Sigmoid colon (tissue), 7 donors: ENCODE results near the gene HOXB8. TPM values are rescaled to one million over a fixed set of nuclear protein-coding genes. Genes with fewer than 3 reads are reported as not detected.

Experiments
- DNase-seq: peaks from one replicate; pipeline ENCODE4 v3.0.0-alpha.2; 2019
- H3K27ac ChIP-seq, 4 donors: fragments of 200-600 bp; sonication (generic); one replicate each; pipeline ENCODE4 v1.5.1; 2016 to 2019; ENCODE audit warnings: mild to moderate bottlenecking in 1 of 4
- H3K27me3 ChIP-seq, 3 donors: fragments of 200-600 bp; sonication (generic); one replicate each; pipeline ENCODE4 v1.5.1; 2019; ENCODE audit warnings: mild to moderate bottlenecking in 1 of 3
- H3K36me3 ChIP-seq, 4 donors: fragments of 200-600 bp; sonication (generic); one replicate each; pipeline ENCODE4 v1.5.1; 2016 to 2019
- H3K4me1 ChIP-seq, 4 donors: fragments of 200-600 bp; sonication (generic); one replicate each; pipeline ENCODE4 v1.5.1; 2017 to 2019
- H3K4me3 ChIP-seq, 4 donors: fragments of 200-600 bp; sonication (generic); one replicate each; pipeline ENCODE4 v1.5.1; 2017 to 2019; ENCODE audit warnings: mild to moderate bottlenecking in 2 of 4, moderate library complexity in 1 of 4
- H3K9me3 ChIP-seq, 4 donors: fragments of 200-600 bp in 3 of 4; sonication (generic) in 3 of 4; one replicate each; pipeline versions ENCODE4 v1.5.1 to v1.6.1; 2013 to 2019
- EP300 ChIP-seq, 4 donors: sonication (generic); formaldehyde crosslinking; IDR thresholded peaks; one replicate each; pipeline ENCODE4 v1.6.1; 2017; ENCODE audit warnings: antibody characterized with exemption in 4 of 4
- POLR2A ChIP-seq, 2 donors: fragments of 450-650 bp; IDR thresholded peaks; one replicate each; pipeline ENCODE4 v1.6.1; 2016; ENCODE audit warnings: antibody characterized with exemption in 2 of 2, mild to moderate bottlenecking in 2 of 2, moderate library complexity in 2 of 2
- POLR2AphosphoS5 ChIP-seq, 4 donors: sonication (generic); formaldehyde crosslinking; IDR thresholded peaks; one replicate each; pipeline ENCODE4 v1.6.1; 2017; ENCODE audit warnings: antibody characterized with exemption in 4 of 4
- WGBS, 2 donors: extraction: QIAGEN DNeasy Blood & Tissue Kit; methylation state at CpG; one replicate each; pipeline ENCODE4 v1.1.7; 2013; 5-methylcytosine and 5-hydroxymethylcytosine counted together
- intact Hi-C: fragments of 100-400 bp; cut with DNase I; formaldehyde crosslinking; loops from one replicate; pipeline ENCODE4 v1.15.1; 2023
- polyA plus RNA-seq, 3 donors: library from polyadenylated mRNA; stranded (reverse); fragments of 200-250 nt; gene quantifications; one replicate each; pipeline ENCODE4 v1.2.3, GENCODE V29; 2013
- small RNA-seq, 3 donors: library from RNA; depleted of rRNA; stranded (forward); fragments of <200 nt; gene quantifications; one replicate each; pipeline ENCODE3, GENCODE V24; 2016
- total RNA-seq, 4 donors: library from RNA; depleted of rRNA; stranded (reverse); fragments of >200 nt; gene quantifications; one replicate each; pipeline ENCODE4 v1.1.0, GENCODE V29; 2016
- TF ChIP-seq, protein P1 (sequence below), 4 experiments: fragments of 450-650 bp in 3 of 4; fragments of 200-600 bp in 1 of 4; IDR thresholded peaks; one replicate each; pipeline ENCODE4 v1.5.1; 2016 to 2019; ENCODE audit warnings: antibody characterized with exemption in 4 of 4, mild to moderate bottlenecking in 3 of 4, moderate library complexity in 2 of 4
- donor health status: healthy with polysubstance abuse.
- donor health status: Bipolar disorder and iron deficiency.
- donor health status: healthy.

Gene HOXB8
- total and polyA plus RNA-seq, 7 donors, result 0.68 to 3.4 (median 2.2) TPM; not detected in 3

GRCh38 chr17:48562934-48563333 lies 52.2 kb downstream of the HOXB8 start:
- no peak for DNase-seq
- no peaks in the 10 kb centered on the region for H3K27me3 ChIP-seq
- intact Hi-C loops, result no loop called here
- TF ChIP-seq, protein P1, sequence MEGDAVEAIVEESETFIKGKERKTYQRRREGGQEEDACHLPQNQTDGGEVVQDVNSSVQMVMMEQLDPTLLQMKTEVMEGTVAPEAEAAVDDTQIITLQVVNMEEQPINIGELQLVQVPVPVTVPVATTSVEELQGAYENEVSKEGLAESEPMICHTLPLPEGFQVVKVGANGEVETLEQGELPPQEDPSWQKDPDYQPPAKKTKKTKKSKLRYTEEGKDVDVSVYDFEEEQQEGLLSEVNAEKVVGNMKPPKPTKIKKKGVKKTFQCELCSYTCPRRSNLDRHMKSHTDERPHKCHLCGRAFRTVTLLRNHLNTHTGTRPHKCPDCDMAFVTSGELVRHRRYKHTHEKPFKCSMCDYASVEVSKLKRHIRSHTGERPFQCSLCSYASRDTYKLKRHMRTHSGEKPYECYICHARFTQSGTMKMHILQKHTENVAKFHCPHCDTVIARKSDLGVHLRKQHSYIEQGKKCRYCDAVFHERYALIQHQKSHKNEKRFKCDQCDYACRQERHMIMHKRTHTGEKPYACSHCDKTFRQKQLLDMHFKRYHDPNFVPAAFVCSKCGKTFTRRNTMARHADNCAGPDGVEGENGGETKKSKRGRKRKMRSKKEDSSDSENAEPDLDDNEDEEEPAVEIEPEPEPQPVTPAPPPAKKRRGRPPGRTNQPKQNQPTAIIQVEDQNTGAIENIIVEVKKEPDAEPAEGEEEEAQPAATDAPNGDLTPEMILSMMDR (IDR thresholded peaks at IDR 0.05), result no peak
- TF ChIP-seq POLR2A (IDR thresholded peaks at IDR 0.05), result no peak
- TF ChIP-seq EP300 (IDR thresholded peaks at IDR 0.05), result no peak
- TF ChIP-seq POLR2AphosphoS5 (IDR thresholded peaks at IDR 0.05), result no peak
- peaks cover 0 to 100% (median 99%) of the 10 kb centered on the region in 4 donors for H3K4me1 ChIP-seq
- H3K9me3 ChIP-seq, result no peaks in the 10 kb centered on the region
- WGBS, 2 donors, result 83 to 89% methylated on average over 5 of the region's 5 CpGs
- H3K4me3 ChIP-seq, result peak overlapping the region in 2 of 4 donors; percentile 49 to 52
- H3K27ac ChIP-seq, result peak overlapping the region; percentile 94 to 99 (median 96)
- H3K36me3 ChIP-seq, result no peaks in the 10 kb centered on the region

Small RNA genes within 50 kb of the gene (small RNA-seq; reads per million reads assigned to genes)
- 0 to 0.65 (median 0.12) reads per million in 3 donors for gene MIR196A1

Other genes starting within 250 kb of the HOXB8 start
- 1 to 10 TPM in 1 of 4 donors, under 1 TPM in 2, not detected in 1; 0.36 to 1.2 (median 0.41) TPM for gene SKAP1, start 185.1 kb downstream of the HOXB8 start, total RNA-seq
- gene SKAP1, start 185.1 kb downstream of the HOXB8 start, polyA plus RNA-seq, result 10 to 100 TPM in 1 of 3 donors, 1 to 10 TPM in 2; 1.6 to 10.3 (median 1.8) TPM
- under 1 TPM in 1 of 4 donors, not detected in 3; 0.27 TPM for gene HOXB1, start 84.3 kb downstream of the HOXB8 start, total RNA-seq
- gene HOXB1, start 84.3 kb downstream of the HOXB8 start, polyA plus RNA-seq, result under 1 TPM in 2 of 3 donors, not detected in 1; 0.60 to 0.92 TPM
- gene HOXB2, start 70.2 kb downstream of the HOXB8 start, total RNA-seq, result 10 to 100 TPM; 44.9 to 86.1 (median 63.6) TPM
- gene HOXB2, start 70.2 kb downstream of the HOXB8 start, polyA plus RNA-seq, result 1 to 10 TPM; 1.6 to 7.8 (median 3.0) TPM
- gene HOXB4, start 36.9 kb downstream of the HOXB8 start, total RNA-seq, result 1 to 10 TPM; 4.6 to 8.3 (median 5.4) TPM
- gene HOXB4, start 36.9 kb downstream of the HOXB8 start, polyA plus RNA-seq, result 1 to 10 TPM in 2 of 3 donors, under 1 TPM in 1; 0.23 to 2.7 (median 1.2) TPM
- gene HOXB3, start 25.1 kb downstream of the HOXB8 start, total RNA-seq, result 10 to 100 TPM; 25.3 to 64.3 (median 30.1) TPM
- gene HOXB3, start 25.1 kb downstream of the HOXB8 start, polyA plus RNA-seq, result 10 to 100 TPM in 2 of 3 donors, 1 to 10 TPM in 1; 6.2 to 16.7 (median 10.2) TPM
- 1 to 10 TPM; 1.5 to 2.5 (median 2.1) TPM for gene HOXB5, start 21.5 kb downstream of the HOXB8 start, total RNA-seq
- 10 to 100 TPM in 1 of 3 donors, 1 to 10 TPM in 2; 3.2 to 13.9 (median 4.2) TPM for gene HOXB5, start 21.5 kb downstream of the HOXB8 start, polyA plus RNA-seq
- 10 to 100 TPM in 3 of 4 donors, 1 to 10 TPM in 1; 6.7 to 10.5 (median 10.3) TPM for gene HOXB6, start 10.3 kb downstream of the HOXB8 start, total RNA-seq
- 10 to 100 TPM in 2 of 3 donors, 1 to 10 TPM in 1; 6.0 to 28.5 (median 10.2) TPM for gene HOXB6, start 10.3 kb downstream of the HOXB8 start, polyA plus RNA-seq
- 1 to 10 TPM; 1.1 to 6.6 (median 3.4) TPM for gene HOXB7, start 4.3 kb downstream of the HOXB8 start, total RNA-seq
- 10 to 100 TPM; 21.3 to 67.3 (median 43.0) TPM for gene HOXB7, start 4.3 kb downstream of the HOXB8 start, polyA plus RNA-seq
- under 1 TPM in 1 of 4 donors, not detected in 3; 0.28 TPM for gene HOXB9, start 11.1 kb upstream of the HOXB8 start, total RNA-seq
- gene HOXB9, start 11.1 kb upstream of the HOXB8 start, polyA plus RNA-seq, result 10 to 100 TPM; 16.2 to 52.1 (median 19.9) TPM
- 10 to 100 TPM in 1 of 4 donors, 1 to 10 TPM in 1, not detected in 2; 9.1 to 13.5 TPM for gene PRAC1, start 107.2 kb upstream of the HOXB8 start, total RNA-seq
- 100 to 1,000 TPM; 388 to 572 (median 408) TPM for gene PRAC1, start 107.2 kb upstream of the HOXB8 start, polyA plus RNA-seq
- gene PRAC2, start 107.9 kb upstream of the HOXB8 start, total RNA-seq, result 1 to 10 TPM in 1 of 4 donors, not detected in 3; 2.1 TPM
- 10 to 100 TPM in 2 of 3 donors, 1 to 10 TPM in 1; 7.2 to 20.3 (median 17.5) TPM for gene PRAC2, start 107.9 kb upstream of the HOXB8 start, polyA plus RNA-seq
- gene HOXB13, start 113.5 kb upstream of the HOXB8 start, total RNA-seq, result 1 to 10 TPM in 2 of 4 donors, under 1 TPM in 2; 0.36 to 1.5 (median 1.0) TPM
- 10 to 100 TPM; 19.4 to 49.2 (median 26.4) TPM for gene HOXB13, start 113.5 kb upstream of the HOXB8 start, polyA plus RNA-seq
- under 1 TPM in 2 of 4 donors, not detected in 2; under 0.01 to 0.16 TPM for gene TTLL6, start 201.9 kb upstream of the HOXB8 start, total RNA-seq
- 10 to 100 TPM in 1 of 3 donors, 1 to 10 TPM in 2; 3.5 to 10.5 (median 4.2) TPM for gene TTLL6, start 201.9 kb upstream of the HOXB8 start, polyA plus RNA-seq
- 100 to 1,000 TPM; 130 to 198 (median 146) TPM for gene CALCOCO2, start 215.7 kb upstream of the HOXB8 start, total RNA-seq
- gene CALCOCO2, start 215.7 kb upstream of the HOXB8 start, polyA plus RNA-seq, result 100 to 1,000 TPM in 1 of 3 donors, 10 to 100 TPM in 2; 90.4 to 103 (median 91.9) TPM